HK-2 (cell line): ENCODE data around the gene OTOG.

Source experiments
- DNase-seq: peaks from one replicate; pipeline ENCODE4 v3.0.0-alpha.2; 2018; ENCODE audit not compliant: unreplicated experiment

Gene OTOG

DNA sequence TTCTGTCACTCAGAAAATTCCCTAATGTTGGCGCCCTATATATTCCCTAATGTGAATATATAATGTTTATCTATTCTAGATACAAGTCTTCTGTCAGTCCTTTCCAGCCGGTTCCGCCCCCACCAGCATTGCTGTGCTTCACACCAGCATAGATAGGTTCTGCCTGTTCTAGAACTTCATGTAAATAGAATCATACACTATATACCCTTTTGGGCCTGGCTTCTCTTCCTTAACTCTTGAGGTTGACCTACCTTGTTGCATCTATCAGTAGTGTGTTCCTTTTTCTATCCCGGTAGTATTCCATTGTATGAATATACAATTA lies 34.6 kb downstream of the OTOG start:
- DNase-seq: no peak

DNA sequence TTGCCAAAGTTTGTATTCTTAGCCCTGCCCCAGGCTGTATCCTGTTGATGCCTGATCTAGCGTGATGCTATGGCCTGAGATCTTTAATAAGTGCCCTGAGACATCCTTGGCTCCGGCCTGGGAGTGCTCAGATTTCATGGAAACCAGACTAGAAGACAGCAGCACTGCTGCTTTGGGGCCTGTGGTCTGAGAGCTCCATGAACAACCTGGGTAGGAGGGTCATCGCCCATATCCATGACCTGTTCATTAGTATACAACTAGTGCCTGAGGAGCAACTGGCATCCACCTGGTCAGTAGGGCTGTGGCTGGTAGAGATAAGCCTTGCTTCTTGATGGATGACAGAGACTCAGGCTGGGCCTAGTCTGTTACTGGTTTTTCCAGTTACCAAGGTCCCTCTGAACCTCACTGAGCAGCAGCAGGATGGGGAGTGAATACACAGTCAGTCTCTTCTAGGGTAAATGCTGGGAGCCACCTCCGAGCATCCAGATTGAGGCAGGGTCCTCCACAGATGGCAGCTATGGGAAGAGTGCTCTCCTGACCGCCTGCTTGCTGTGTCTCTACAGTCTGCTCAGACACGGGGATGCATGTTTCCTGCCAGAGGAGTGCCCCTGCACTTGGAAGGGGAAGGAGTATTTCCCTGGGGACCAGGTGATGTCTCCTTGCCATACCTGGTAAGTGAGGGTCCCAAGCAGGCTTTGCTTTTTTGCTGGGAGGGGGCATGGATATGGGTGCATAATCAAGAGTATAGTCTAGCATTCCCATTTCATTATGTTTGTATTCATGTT lies 39.0 kb downstream of the OTOG start:
- DNase-seq: no peak

DNA sequence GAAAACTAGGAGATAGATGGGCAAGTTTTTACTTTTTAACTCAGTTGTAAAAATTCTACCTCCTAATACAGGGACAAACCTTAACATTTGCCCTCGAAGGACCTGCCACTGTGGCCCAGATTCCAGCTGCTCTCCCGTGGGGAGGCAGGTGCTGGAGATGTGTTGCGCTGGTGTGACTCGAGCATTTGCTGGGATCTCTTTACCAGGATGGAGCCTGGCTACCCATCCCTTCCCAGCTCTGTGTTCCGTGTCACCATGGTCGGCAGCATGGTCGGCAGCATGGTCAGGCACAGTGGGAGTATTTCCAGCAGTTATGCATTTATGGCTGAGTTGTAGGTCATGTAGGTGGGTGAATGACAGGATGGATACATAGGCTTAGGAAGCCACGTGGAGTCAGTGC lies 41.1 kb downstream of the OTOG start:
- no peak for DNase-seq

DNA sequence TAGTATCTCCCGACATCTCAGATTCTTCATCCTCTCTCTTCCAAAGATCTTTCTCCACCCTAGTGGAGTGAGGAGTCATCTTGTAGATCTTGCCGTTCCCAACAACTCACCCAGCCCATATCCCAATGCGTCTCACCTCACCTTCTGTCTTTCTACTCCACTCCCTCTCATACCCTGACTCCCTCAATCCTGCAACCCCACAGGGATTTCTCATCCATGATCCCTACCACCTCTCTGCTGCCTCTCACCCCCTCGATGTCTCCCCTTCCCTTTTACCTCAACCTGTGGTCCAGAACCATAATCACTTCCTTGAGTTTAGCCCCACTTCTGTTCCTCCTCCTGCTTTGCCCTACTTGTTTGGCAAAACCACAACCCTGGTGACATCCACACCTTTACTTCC lies 41.7 kb downstream of the OTOG start:
- no peak for DNase-seq

DNA sequence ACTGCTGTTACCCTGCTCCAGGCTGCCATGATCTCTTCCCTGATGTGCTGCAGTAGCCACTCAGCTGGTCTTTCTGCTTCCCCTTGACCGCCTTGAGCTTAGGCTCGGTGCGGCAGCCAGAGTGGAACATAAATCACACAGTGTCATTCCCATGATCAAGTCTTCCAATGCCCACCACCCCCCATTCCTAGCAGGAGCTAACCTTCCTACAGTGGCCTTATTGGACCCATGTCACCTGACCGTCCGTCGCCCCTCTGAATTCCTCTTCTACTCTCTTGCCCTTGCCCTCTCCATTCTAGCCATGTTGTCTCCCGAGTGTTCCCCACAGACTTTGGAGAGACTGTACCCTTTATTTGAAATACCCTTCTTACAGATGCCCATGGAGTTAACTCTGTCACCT lies 43.4 kb downstream of the OTOG start:
- no peak for DNase-seq

DNA sequence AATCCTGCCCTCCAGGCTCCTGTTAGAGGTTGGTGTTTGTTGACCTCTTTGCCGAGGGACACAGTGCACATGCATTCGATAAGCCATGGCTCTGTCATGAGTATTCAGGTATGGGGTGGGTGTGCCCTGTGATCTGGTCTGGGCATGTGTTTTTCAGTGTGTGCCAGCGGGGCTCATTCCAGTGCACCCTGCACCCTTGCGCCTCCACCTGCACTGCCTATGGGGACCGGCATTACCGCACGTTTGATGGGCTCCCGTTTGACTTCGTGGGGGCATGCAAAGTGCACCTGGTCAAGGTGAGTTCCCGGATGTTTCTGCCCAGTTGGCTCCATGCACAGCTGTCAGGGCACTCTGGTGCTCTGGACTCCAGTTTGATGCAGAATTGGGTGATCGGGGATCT lies 44.2 kb downstream of the OTOG start:
- no peak for DNase-seq

DNA sequence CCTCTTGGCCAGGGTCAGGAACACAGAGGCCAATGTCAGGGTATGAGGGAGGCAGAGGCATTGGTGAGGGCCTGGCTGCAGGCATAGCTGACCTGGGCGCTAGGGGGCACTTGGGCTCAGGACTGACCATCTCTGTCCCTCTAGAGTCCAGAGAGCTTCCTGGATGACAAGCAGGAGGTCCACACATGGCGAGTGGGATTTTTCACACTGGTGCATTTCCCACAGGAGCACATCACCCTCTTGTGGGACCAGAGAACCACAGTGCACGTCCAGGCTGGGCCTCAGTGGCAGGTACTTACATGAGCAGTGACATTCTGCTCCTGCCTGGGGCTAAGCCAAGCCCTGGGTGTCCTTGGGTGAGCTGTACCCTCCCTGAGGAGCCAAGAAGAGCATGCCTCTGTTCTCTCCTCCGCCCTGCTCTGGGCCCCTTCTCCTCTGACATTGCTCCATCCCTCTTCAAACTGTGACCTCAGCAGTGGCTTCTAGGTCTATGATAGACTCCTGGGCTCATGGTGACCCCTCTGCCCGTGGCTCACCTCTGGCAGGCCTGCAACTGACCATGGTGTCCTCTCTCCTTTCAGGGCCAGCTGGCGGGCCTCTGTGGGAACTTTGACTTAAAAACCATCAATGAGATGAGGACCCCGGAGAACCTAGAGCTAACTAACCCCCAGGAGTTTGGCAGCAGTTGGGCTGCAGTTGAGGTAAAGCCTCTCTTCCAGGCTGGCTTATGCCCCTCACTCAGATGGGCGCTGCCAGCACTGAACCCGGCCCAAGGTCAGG lies 46.6 kb downstream of the OTOG start:
- DNase-seq: no peak

DNA sequence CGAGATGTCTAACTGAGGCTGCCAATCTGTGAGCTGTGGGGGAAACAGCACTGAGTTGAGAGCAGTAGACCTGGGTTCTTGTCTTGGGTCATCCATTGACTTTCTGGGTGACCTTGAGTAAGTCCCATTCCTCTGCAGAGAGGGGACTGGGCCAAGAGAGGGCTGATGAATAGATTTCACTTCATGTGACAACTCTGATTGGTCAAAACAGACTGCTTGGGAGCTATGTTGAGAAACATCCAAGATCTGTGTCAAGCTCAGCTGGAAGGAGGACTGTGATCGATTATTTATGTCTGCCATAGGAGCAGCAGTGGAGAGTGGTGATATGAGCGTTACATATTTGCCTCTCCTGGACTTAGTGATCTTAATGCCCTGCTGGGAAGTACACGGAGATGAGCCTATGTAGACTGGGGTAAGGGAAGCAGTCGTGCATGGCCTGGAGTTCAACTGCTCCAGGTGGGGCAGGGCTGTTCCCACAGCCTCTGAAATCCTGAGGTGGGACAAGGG lies 47.7 kb downstream of the OTOG start:
- DNase-seq: no peak

DNA sequence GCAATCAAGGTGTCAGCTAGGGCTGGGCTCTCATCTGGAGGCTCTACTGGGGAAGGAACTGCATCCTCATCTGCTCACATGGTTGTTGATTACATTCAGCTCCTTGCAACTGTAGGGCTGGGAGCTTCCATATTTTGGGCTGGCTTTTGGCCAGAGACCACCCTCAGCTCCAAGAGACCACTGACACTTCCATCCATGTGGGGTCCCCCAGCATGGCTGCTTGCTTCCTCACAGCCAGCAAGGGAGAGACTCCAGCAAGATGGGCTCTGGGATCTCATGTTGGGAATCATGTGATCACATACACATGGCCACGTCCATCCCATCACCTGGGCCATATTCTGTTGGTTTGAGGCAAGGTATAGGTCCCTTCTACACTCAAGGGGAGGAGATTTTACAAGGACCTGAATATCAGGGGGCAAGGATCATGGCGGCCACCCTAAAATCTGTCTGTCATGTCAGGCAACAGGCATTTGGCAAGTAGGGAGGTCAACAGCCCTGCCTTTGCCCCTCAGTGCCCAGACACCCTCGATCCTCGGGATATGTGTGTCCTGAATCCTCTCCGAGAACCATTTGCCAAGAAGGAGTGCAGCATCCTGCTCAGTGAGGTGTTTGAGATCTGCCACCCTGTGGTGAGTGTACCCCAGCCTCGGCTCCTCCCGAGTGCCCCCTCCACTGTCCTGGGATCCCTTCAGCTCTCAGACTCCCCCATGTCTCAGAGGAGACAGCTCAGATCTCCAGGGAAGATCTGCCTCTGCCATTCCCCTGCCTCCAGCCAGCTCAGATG lies 48.7 kb downstream of the OTOG start:
- DNase-seq: no peak

DNA sequence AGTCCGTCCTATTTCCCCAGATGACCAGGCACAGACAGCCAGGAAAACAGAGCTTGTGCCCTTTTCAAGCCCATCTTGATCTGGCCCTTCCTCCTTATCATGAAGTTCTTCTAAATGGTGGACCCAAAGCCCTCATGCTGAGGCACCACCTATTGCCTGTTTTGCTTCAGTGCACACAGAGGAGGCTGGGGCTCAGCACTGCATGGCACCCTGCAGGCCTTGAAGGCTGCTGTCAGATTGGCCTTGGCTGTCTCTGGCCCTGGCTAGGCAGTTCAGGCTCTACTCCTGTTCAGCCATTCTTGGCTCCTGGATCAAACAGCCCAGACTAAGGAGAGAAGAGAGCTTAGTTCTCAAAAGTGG lies 49.2 kb downstream of the OTOG start:
- no peak for DNase-seq

DNA sequence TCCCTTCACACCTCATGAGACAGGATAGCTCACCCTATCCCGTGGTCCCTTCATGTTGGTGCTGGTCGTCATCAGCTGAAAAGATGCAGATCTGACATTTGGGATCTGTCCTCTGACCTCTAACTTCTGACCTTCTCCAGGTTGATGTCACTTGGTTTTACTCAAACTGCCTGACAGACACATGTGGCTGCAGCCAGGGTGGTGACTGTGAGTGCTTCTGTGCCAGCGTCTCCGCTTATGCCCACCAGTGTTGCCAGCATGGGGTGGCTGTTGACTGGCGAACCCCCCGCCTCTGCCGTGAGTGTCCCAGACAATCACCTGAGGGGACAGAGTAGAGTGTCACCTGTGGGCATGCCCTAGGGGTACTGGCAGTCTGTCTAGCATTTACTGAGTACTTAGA lies 49.7 kb downstream of the OTOG start:
- DNase-seq: no peak

DNA sequence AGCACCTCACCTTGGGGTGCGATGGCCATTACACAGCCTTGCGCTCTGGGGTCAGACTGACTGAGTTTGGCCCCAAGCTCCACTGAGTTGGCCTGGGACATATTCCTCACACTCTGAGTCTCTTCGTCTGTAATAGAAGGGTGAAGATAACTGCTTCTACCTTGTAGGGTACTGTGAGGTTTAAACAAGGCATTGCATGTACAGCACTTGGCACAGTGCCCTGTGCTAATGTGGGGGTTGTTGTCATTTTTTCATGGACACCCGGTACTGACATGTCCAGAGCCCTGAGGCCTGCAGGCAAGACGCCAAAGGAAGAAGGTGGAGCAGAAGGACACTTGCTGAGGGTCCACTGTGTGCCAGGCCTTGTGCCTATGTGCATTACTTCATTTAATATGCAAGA lies 50.7 kb downstream of the OTOG start:
- no peak for DNase-seq

DNA sequence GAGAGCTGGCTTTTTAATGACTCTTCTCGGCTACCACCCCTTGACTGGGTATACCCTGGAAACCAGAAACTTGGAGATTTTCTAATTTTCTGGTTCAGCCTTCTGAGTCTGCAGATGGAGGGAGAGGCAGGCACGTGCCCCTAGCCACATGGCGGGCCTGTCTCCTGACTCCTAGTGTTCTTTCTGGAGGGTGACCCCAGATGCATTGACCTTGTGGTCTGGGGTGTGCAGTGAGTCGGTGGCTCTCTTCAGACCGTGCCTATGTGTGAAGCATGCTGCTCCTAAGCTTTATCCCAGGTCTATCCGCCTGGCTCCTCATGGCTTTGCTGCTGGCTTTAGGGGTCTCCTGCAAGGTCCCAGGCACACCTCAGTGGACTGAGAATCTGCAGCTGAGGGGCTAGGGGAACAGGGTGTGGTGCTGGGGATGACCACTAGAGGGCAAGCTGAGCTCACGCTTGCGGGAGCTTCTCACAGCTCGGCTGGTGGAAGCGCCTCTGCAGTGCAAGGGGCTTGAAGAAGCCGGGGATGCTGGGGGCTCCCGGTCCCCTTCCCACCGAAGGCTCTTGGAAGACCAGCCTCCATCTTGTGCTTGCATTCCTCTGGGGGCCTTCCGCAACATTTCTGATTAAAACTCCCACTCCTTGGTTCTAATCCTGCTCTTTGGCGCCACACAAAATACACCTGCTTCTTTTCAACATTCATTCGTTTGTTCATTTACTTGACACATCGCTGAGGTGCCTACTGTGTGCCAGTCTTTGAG lies 51.8 kb downstream of the OTOG start:
- peak; percentile 55 for DNase-seq

DNA sequence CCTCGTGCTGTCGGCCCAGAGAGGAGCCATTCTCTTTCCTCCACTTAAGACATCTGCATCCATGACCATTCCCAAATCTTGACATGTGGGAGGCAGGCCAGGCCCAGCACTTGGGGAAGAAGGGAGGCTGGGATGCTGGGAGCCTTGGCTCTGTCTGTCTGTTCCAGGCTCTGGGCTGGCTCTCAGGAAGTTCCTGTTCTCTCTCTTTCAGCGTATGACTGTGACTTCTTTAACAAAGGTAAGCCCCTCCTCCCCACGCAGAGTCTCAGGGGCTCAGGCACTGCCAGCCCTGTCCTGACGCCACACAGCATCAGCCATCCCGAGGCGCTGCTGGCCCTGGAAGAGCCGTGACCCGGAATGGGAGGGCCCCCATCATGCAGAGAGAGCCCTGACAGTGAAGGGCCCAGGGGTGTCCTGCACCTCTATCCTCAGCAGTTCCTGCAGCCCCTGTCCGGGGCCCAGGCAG lies 52.4 kb downstream of the OTOG start:
- DNase-seq: no peak

DNA sequence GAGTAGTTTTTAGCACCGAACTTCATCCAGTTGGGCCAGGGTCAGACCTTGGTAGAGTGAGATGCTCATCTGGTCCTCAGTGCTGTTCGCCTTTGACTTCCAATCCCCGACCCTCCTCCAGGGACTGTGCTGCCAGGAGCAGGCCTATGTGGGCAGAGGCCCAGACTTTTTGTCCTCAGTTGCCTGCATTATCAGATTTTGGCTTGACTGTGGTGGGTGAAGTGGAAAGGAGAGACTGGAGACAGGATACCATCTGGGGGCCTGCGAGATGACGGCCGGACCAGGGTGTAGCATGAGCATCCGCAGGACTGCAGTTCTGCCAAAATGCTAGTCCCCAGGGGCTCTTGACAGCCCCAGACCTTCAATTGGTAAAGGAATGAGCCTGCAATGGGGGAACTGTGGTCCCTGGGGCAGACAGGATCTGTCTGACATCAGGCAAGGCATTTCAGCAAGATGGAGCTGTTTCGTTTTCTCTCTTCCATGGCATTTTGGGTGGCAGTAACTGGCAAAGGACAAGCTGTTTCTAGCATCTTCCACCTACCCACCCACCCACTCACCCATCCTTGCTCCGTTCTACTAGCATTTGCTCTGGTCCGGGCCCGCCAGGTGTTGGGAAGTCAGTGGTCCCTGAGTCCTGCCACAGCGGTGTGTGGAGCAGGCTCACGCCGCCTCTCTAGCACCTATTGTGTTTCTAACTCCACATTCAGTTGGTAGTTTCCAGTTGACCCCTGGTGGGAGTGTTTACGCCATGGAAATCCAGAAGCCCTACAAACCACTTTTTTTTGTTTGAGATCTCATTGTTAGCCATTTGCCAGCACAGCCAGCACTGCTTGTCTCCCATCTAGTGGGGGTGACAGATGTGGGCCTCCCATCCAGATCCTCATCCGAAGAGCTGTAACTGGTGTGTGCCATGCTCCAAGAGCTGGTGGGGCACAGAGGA lies 53.5 kb downstream of the OTOG start:
- DNase-seq: no peak

DNA sequence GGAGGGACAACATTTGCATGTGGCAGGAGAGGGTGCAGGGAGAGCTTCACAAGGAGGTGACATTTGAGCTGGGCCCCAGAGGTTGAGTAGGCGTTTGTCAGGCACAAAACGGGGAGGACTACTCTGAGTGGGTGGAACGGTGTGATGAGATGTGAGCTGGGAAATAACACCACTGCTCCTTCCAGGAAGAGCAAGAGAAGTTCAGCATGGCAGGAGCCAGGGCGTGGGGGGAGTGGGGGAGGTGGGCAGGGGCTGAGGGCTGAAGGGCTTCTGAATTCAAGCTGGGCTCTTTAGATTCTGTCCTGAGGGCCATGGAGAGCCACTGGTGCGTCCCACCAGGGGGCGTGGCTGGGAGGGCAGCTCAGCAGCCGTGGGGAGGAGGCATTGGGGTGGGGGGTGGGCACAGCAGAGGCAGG lies 54.2 kb downstream of the OTOG start:
- no peak for DNase-seq

DNA sequence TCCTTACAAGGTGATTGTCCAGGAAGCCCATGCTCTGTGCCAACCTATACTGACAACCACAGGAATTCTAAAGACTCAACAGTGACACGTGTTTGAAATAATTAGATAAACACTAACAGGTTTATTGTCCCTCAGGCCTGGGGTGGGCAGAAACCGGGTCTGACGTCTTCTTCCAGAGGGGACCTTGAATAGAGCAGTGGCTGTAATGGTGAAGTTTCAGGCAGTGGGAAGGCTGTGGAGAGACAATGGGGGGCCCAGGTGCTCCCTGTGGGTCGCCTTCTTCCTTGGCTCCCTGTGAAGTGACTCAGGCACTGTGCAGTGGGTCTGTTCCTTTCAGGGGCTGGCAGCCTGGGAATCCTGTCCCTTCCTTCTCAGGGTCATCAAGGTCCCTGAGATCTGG lies 54.6 kb downstream of the OTOG start:
- DNase-seq: no peak

DNA sequence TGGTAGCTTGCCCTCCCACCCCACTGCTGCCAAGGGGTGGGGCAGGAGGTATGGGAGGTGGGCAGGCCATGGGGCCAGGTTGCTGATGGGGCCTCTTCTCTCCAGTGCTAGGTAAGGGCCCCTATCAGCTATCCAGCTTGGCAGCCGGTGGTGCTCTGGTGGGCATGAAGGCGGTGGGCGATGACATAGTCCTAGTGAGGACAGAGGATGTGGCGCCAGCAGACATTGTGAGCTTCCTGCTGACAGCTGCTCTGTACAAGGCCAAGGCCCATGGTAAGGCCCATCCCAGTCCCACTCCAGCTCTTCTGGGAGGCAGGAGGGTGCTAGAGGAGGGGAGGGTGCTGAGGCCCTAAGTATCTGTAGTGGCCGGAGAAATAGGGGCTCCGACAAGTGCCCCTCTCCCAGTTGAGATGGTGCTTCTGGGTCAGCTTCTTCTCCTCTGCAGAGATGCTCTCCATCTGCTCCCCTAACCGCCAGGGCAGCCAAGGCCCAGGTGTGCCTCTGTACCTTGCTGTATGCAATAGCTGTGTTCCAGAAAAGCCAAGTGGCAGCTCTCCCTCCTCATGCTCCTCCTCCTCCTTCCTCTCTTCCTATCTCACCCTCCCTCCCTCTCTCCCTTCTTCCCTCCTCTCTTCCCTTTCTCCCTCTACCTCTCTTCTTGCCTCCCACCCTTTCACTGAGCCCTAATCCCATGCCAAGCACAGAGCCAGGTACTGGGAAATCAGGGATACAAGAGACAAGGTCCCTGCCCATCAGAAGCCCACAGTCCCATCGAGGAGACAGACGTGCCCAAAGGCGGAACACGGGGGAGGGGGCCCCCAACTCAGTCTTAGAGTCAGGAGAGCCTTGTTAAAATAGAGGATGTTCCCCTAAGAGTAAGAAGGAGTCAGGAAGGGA lies 55.3 kb downstream of the OTOG start:
- no peak for DNase-seq

DNA sequence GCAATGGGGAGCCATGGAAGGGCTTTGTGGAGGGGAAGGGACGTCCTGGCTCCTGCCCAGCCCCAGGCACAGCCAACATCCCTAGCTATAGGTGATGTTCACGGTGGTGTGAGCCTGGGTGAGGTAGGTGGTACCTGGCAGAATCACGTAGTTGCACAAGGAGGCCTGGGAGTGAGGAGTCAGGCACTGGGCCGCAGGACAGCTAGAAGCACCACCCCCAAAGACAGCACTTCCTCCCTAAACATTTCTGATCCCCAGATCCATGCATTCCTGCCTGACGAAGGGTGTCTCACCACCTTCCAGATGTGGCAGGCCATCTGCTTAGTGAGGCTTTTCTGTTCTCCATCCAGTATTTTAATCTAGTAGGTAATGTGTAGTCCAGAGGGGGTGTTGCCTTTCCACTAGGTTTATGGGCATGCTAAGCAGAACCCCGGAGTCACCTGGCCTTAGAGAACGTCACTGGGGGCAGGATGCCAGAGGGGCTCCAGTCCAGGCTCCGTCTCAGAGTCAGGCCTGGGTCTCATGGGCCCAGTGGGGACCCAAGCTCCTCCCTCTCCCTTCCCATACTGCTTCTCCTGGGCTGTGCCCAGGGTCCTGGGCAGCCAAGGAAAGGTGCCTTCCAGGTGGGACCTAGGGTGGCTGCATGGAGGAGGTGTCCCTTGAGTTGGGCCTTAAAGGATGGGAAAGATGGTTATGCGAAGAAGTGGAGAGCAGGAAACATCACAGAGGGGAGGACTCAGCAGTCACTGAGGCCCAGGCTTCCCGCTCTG lies 56.2 kb downstream of the OTOG start:
- DNase-seq: no peak
